Hepatic stellate cell (primary cell): ENCODE measurements around the gene CNOT6.

Experiments
- DNase-seq: peaks from one replicate; pipeline ENCODE4 v3.0.0; 2011; ENCODE audit warnings: low spot score

Gene CNOT6

GRCh38 chr5:180622910-180623309 is 128.7 kb downstream of the CNOT6 start:
- no peak for DNase-seq

DNA sequence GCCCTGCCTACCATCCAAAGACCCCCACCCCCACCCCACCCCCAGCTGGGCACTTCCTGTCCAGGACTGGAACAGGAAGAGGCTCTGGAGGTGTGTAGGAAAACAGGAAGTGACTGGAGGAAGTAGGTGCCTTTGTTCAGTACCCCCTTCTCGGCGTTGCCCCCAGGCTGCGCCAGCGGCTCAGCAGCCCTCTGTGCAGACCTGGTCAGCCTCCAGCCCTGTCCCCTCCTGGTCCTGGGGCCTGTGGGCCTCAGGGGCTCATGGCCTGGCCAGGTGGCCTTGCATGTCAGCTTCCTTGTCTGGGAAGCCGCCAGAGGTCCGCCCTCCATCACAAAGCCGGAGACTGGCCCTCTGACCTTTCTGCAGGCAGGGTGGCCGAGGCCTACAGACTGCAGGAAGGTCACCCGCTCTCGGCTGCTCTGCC is 129.2 kb downstream of the CNOT6 start:
- DNase-seq, result no peak

- DNase-seq, result no peak
These were observed 129.7 kb downstream of the CNOT6 start for GRCh38 chr5:180623844-180624243.

DNA sequence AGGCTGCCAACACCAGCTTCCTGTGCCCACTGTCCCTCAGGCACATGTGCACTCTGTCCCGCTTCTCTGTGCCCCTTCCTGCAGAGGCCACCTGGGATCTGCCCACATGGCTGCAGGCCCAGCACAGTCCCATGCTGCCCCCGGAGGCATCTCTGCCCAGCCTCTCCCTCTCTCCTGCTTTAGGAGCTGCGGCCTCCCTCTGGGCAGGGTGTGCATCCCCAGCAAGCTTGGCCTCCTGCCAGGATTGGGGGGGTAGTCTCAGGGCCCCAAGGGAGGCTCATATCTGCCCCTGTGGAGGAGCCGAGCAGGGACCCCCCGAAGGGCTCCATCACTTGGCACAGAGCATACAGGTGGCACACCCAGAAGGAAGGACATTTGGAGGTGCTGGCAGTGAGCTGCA is 130.4 kb downstream of the CNOT6 start:
- DNase-seq, result no peak

GRCh38 chr5:180625125-180625790 is 131.1 kb downstream of the CNOT6 start:
- no peak for DNase-seq

GRCh38 chr5:180625791-180626660 is 131.8 kb downstream of the CNOT6 start:
- DNase-seq, result no peak

GRCh38 chr5:180626661-180627385 is 132.6 kb downstream of the CNOT6 start:
- DNase-seq, result no peak

- DNase-seq, result no peak
These were observed 133.4 kb downstream of the CNOT6 start for GRCh38 chr5:180627386-180628120.
